NCI-H2029 treated with DMSO at 0.1 percent for 48 hours (cell line): ENCODE data around the gene CD74.
"Not testable (repeated sequence)": the region's sequence is repeated elsewhere in the genome, so short reads cannot be mapped to it uniquely, and the experiment has no call there.

Experiments
- DNase-seq: peaks from one replicate; lab custom pipeline; 2025; lab: John Stamatoyannopoulos, UW

Gene CD74

DNA sequence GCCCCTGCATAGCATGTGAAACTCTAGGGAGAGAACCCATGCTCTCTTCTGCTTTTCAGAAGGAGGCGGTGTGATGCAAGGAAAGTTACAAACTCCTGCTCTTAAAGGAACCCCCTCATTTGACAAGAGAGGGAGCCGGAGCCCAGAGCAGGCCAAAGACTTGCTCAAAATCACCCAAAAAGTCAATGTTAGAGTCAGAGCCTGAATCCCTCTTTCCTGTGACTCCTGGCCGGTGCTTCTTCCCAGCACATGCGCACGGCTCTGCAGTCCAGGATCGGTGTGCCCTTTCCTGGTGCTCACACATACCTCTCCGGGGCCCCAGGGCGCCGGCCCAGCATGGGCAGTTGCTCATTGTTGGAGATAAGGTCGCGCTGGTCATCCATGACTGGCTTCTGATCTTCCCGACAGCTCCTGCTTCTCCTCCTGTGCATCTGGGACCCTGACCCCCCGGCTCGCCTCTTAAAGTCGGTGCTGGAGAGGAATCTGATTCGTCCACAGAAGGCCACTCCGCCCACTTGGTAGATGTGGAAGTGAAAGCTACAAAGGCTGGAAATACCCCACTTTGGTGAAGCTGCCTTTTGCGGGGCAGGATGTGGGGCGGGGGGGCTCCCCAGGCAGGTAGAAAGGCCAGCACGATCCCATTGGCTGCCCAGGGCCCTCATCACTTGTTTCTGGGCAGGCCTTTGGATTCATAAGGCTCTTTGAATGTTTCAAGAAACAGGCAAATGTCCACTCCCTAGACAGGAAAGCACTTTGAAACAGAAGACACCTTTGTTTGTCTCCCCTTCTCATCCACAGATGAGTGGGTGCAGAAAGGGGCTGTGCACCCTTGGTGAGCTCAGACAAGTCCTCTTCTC, at the start of gene CD74:
Gene CD74 (minus strand): TSS at position 592 of the 857 bp plus-strand sequence. CDS start 161 bp downstream, at position 431.
- no peak for DNase-seq

DNA sequence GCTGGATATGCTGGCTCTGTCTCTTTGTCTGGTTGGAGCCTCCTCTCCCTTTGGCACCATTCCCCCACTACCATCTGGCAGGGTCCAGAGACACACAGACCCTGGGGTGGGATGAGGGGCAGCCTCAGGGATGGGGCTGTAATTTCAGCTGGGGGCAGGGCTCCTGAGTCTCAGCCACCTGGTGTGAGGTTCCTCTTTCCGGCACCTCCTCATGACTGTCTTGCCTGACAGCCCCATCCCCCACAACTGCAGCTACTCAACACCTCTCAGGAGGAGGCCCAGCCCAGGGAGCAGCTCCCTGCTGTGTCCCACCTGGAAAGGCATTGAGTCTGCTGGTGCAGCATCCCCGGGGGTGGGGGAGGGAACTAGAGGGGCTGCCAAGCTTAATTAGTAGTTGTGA, 48.5 kb upstream of the CD74 start:
- DNase-seq, result no peak

DNA sequence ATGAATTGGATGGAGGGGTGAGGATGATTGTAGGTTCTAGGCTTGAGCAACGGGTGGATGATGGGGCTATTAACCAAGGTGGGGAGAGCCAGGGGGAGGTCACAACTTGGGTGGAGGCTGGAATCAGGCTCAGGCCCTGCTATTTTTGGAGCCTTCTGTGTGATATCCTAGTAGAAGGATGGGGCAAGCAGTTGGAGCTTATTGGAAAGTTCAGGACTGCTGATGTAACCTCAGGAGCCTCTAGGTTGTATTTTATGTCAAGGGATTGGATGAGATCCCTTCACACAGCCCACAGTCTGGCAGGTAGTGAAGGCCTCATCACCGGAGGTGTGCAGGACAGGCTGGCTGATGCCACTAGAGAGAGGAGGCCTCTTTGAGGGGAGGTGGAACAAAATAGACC, 48.1 kb upstream of the CD74 start:
- DNase-seq, result no peak

GRCh38 chr5:150458802-150459557, 46.3 kb upstream of the CD74 start:
- DNase-seq, result peak; percentile 52

DNA sequence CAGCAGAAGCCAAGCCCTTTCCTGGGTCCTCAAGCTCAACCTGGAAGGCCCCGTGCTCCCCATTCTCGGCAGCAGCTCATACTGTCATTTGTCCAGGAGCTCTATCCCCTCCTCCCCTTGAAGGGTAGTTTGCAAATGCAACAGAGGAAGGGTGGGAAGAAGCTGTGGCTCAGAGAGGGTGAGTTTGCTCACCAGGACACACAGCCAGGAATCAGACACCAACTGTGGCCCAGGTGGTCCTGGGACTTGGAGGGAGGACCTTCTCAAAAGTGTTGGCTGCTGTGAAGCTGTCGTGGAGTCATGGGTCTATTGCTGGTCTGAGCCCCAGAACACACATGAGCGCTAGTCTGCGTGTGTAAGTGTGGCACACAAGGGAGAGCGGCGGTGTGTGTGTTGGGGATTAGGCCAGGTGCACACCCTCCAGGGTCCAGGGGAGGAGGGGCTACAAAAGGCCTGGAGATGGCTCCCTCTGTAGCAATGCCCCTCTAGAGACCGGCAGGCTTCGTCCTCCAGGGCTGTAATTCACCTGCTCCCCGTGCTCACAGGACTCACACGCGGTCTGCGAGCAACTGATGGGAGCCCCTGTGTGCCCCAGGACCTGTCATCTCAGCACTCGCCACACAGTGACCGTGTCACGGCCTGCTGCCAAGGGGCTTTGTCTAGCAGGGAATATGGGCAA, 45.0 kb upstream of the CD74 start:
- DNase-seq, result no peak

GRCh38 chr5:150457121-150457520, 44.4 kb upstream of the CD74 start:
- DNase-seq, result no peak

GRCh38 chr5:150454492-150455229, 42.0 kb upstream of the CD74 start:
- no peak for DNase-seq

DNA sequence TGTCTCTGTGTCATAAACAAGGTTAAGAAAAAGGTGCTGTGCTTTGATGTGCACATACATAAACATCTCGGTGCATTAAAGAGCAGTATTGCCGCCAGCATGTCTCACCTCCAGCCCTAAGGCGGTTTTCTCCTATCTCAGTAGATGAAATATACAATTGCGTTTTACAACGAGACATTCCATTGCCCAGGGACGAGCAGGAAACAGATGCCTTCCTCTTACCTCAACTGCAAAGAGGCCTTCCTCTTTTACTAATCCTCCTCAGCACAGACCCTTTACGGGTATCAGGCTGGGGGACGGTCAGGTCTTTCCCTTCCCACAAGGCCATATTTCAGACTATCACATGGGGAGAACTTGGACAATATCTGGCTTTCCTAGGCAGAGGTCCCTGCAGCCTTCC, 41.3 kb upstream of the CD74 start:
- DNase-seq, result not testable (repeated sequence)

DNA sequence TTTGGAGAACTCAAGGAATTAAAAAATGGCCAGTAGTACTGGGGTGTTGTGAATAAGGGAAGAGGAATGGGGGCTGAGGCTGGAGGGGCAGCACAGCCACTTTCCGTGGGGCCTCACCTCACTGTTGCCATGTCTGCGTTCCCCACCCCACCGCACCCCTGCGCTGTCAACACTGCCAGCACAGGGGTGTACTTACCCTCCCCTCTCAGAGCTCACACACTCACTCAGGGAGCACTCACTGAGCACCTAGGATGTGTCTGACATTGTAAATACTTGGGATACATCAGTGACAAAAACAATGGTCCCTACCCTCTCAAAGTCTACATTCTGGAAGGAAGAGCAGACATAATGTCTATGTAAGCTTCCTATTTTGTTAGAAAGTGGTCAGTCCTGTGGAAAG, 40.2 kb upstream of the CD74 start:
- no peak for DNase-seq

- no peak for DNase-seq
These were observed 38.9 kb upstream of the CD74 start for GRCh38 chr5:150451594-150451993.

DNA sequence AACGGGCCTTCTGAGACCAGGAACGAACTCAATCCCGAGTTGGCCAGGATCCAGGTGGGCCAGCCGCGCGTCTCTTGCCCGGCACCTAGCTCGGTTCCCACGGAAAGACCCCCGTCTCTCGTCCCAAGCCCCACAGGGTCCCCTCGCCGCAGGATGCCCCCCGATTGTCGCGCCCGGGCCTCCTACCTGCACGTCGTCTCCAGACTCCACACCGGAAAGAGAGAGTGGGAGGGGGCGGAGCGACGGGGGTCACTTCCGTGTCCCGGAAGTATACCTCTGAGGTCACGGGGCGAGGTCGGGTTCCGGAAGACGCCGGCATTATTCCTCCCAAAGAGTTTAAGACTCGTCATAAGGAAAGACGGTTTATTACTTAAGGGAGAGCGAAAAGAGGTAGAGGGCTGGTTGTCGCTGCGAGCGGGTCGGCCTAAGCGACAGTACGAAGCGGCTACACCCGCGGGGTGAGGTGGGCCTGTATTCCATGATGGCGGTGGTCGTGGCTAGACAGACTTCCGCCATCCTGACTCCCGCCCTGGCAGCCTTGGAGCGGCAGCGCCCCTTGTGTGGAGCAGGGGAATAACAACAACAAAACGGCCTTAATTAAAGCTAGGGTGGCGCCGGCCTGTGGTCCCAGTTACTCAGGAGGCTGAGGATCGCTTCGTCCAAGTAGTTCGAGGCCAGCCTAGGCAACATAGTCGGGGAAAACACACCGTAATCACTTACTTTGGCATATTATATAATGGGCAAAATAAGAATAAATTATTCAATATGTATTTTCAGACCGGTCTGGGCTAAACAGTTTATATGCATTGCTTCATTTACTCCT, 37.0 kb upstream of the CD74 start, which contains the start of gene RPS14:
Gene RPS14 (minus strand): TSS at position 223 of the 823 bp plus-strand sequence. CDS start 2,006 bp downstream, outside the sequence.
- peak; percentile 97 for DNase-seq

DNA sequence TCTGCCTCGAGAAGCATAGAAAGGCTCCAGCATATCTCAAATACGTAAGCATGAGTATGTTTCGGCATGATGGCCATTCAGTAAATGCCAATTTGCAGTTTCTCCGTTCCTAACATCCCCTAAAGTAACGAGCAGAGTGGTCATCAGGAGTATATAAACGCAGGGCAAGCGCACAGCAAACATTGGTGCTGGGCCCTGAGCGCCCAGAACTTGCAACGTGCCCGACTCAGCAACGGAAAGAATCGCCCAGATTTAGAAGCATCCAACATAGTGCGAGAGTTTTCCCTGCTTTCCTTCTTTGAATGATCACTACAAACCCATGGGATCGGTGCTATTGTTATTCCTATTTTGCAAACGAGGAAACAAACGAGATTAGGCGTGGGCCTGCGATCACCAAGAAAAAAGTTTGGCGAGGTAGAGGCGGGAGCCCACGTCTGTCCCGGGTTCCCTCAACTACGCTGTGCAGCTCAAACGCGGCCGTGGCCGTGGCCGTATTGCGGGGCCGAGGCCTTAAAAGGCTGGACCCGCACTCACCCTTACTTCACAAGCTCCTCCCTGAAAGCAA, 36.3 kb upstream of the CD74 start:
- no peak for DNase-seq

GRCh38 chr5:150448334-150448733, 35.6 kb upstream of the CD74 start:
- DNase-seq, result no peak

DNA sequence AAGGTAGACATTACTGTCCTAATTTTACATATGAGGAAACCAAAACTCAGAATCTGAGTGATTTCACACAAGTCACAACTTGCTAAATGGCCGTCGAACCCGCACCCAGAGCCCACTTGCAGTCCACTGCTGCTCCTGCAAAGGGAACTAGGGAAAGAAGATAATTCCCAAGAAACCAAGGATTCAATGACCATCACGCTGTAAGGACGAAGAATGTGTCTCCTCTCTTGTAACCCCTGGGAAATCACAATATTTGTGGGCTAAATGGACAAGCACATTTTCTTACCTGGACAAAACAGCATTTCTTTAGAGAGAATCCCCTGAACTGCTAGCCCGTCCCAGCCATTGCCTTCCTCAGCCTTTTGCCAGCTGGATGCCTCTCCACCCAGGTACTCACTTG, 34.5 kb upstream of the CD74 start:
- DNase-seq, result no peak

GRCh38 chr5:150446583-150446982, 33.9 kb upstream of the CD74 start:
- DNase-seq, result no peak

GRCh38 chr5:150446088-150446487, 33.4 kb upstream of the CD74 start:
- DNase-seq, result no peak

GRCh38 chr5:150444770-150445169, 32.1 kb upstream of the CD74 start:
- DNase-seq, result no peak

- DNase-seq, result no peak
These were observed 30.7 kb upstream of the CD74 start for GRCh38 chr5:150443242-150444075.

GRCh38 chr5:150442699-150443080, 30.0 kb upstream of the CD74 start:
- DNase-seq, result no peak
